ENCODE data around the gene SLCO2B1.

- TF ChIP-seq, protein P1, sequence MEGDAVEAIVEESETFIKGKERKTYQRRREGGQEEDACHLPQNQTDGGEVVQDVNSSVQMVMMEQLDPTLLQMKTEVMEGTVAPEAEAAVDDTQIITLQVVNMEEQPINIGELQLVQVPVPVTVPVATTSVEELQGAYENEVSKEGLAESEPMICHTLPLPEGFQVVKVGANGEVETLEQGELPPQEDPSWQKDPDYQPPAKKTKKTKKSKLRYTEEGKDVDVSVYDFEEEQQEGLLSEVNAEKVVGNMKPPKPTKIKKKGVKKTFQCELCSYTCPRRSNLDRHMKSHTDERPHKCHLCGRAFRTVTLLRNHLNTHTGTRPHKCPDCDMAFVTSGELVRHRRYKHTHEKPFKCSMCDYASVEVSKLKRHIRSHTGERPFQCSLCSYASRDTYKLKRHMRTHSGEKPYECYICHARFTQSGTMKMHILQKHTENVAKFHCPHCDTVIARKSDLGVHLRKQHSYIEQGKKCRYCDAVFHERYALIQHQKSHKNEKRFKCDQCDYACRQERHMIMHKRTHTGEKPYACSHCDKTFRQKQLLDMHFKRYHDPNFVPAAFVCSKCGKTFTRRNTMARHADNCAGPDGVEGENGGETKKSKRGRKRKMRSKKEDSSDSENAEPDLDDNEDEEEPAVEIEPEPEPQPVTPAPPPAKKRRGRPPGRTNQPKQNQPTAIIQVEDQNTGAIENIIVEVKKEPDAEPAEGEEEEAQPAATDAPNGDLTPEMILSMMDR (conservative IDR thresholded peaks at IDR 0.05; ENCODE audit: low read depth in 2 of 2): no peak
- TF ChIP-seq JUNB (IDR thresholded peaks at IDR 0.05; ENCODE audit: unreplicated experiment) (no peak), EZH2 (IDR thresholded peaks at IDR 0.05; ENCODE audit: low read depth, unreplicated experiment) (no peak), EZH2phosphoT487 (IDR thresholded peaks at IDR 0.05; ENCODE audit: unreplicated experiment) (no peak)
Observed at GRCh38 chr11:75151346-75152047, 590 bp downstream of the SLCO2B1 start.
